ENCODE data around the gene F8A3.
"Not testable (repeated sequence)": the region's sequence is repeated elsewhere in the genome, so short reads cannot be mapped to it uniquely, and the experiment has no call there.

- TF ChIP-seq, protein P1, sequence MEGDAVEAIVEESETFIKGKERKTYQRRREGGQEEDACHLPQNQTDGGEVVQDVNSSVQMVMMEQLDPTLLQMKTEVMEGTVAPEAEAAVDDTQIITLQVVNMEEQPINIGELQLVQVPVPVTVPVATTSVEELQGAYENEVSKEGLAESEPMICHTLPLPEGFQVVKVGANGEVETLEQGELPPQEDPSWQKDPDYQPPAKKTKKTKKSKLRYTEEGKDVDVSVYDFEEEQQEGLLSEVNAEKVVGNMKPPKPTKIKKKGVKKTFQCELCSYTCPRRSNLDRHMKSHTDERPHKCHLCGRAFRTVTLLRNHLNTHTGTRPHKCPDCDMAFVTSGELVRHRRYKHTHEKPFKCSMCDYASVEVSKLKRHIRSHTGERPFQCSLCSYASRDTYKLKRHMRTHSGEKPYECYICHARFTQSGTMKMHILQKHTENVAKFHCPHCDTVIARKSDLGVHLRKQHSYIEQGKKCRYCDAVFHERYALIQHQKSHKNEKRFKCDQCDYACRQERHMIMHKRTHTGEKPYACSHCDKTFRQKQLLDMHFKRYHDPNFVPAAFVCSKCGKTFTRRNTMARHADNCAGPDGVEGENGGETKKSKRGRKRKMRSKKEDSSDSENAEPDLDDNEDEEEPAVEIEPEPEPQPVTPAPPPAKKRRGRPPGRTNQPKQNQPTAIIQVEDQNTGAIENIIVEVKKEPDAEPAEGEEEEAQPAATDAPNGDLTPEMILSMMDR (IDR thresholded peaks at IDR 0.05): not testable (repeated sequence)
- TF ChIP-seq POLR2AphosphoS5 (IDR thresholded peaks at IDR 0.05; ENCODE audit: insufficient read depth in 1 of 2, low read depth in 1 of 2); POLR2A (IDR thresholded peaks at IDR 0.05): not testable (repeated sequence)
Measured at GRCh38 chrX:155460501-155460900, 2.1 kb upstream of the F8A3 start.
